Coronary artery (tissue), 2 donors: ENCODE measurements around the gene UGT1A10.
"Not testable (repeated sequence)": the region's sequence is repeated elsewhere in the genome, so short reads cannot be mapped to it uniquely, and the experiment has no call there.

Experiments
- DNase-seq: peaks from one replicate; pipeline ENCODE4 v3.0.0-alpha.2; 2017; ENCODE audit warnings: low spot score
- H3K27ac ChIP-seq, 2 donors: fragments of 200-600 bp; sonication (generic); one replicate each; pipeline ENCODE4 v1.5.1; 2016 to 2019
- H3K4me3 ChIP-seq: fragments of 200-600 bp; sonication (generic); 2 replicates; pipeline ENCODE4 v1.5.1; 2016; ENCODE audit warnings: mild to moderate bottlenecking, moderate library complexity
- CTCF ChIP-seq: fragments of 200-600 bp; sonication (generic); IDR thresholded peaks from one replicate; pipeline ENCODE4 v1.5.1; 2019; ENCODE audit warnings: antibody characterized with exemption

Gene UGT1A10

GRCh38 chr2:233692648-233693047 is 56.4 kb downstream of the UGT1A10 start, which contains the start of gene UGT1A6:
TSS of gene UGT1A6 (plus strand) at chr2:233692890. CDS start at chr2:233693005, 115 bp downstream.
- H3K4me3 ChIP-seq = no peak within 1 kb of the TSS
- TF ChIP-seq CTCF = no peak
- DNase-seq = no peak
- H3K27ac ChIP-seq = no peak within 1 kb of the TSS

- H3K4me3 ChIP-seq = no peak overlapping the region
- no peak for TF ChIP-seq CTCF
- DNase-seq = no peak
- H3K27ac ChIP-seq = no peak overlapping the region
These were observed 57.7 kb downstream of the UGT1A10 start for GRCh38 chr2:233693963-233694362.

- no peak for TF ChIP-seq CTCF
- Histone ChIP-seq H3K4me3 (no peak overlapping the region), H3K27ac (no peak overlapping the region)
- no peak for DNase-seq
These were observed 62.5 kb downstream of the UGT1A10 start for GRCh38 chr2:233698740-233699139.

GRCh38 chr2:233699424-233700027 is 63.3 kb downstream of the UGT1A10 start:
- DNase-seq = no peak
- H3K27ac ChIP-seq = peak overlapping the region in 1 of 2 donors; percentile 22
- no peak for TF ChIP-seq CTCF
- H3K4me3 ChIP-seq = no peak overlapping the region

GRCh38 chr2:233700028-233700635 is 63.9 kb downstream of the UGT1A10 start:
- H3K27ac ChIP-seq = peak overlapping the region in 1 of 2 donors; percentile 22

GRCh38 chr2:233700842-233701241 is 64.6 kb downstream of the UGT1A10 start:
- not testable (repeated sequence) for H3K27ac ChIP-seq, H3K4me3 ChIP-seq, DNase-seq

More at GRCh38 chr2:233700028-233700635, 63.9 kb downstream of the UGT1A10 start:
- H3K4me3 ChIP-seq = no peak overlapping the region
- no peak for TF ChIP-seq CTCF
- no peak for DNase-seq

- DNase-seq = no peak
- TF ChIP-seq CTCF = no peak
- Histone ChIP-seq H3K4me3 (no peak overlapping the region), H3K27ac (no peak overlapping the region)
These were observed 66.0 kb downstream of the UGT1A10 start for GRCh38 chr2:233702238-233702637.
